GM21526 (cell line): Measurements from ENCODE around the gene PKNOX1.
"Not testable (repeated sequence)": the region's sequence is repeated elsewhere in the genome, so short reads cannot be mapped to it uniquely, and the experiment has no call there.

ENCODE experiments used
- ATAC-seq: cut with Tn5 transposase; IDR thresholded peaks from one replicate; pipeline ENCODE4 v1.9.1; 2021; ENCODE audit warnings: moderate library complexity; ENCODE audit not compliant: unreplicated experiment, low FRiP score

PKNOX1 gene

DNA sequence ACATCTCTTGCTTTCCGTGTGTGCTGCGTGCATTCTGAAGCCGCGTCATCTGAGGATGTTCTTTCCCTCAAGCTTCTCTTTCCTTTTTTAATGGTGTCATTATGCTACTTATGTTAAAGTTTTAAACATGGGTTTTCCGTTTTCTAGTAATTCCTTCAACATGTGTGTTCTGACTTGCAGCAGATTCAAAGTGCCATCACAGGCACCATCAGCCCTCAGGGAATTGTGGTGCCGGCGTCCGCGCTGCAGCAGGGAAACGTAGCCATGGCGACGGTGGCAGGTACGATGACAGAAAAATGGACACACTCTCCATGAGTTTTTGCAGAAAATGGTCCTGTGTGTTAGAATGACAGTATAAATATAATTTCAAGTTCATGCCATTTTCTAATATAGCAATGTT, 42.4 kb downstream of the PKNOX1 start:
- ATAC-seq = no peak

GRCh38 chr21:43018519-43018918, 44.2 kb downstream of the PKNOX1 start:
- ATAC-seq = no peak

- no peak for ATAC-seq
Measured at GRCh38 chr21:43020177-43020576, 45.8 kb downstream of the PKNOX1 start.

GRCh38 chr21:43020771-43021170, 46.4 kb downstream of the PKNOX1 start:
- ATAC-seq = no peak

GRCh38 chr21:43021191-43021590, 46.8 kb downstream of the PKNOX1 start:
- no peak for ATAC-seq

- ATAC-seq = no peak
Measured at GRCh38 chr21:43021756-43022600, 47.6 kb downstream of the PKNOX1 start.

GRCh38 chr21:43023175-43023574, 48.8 kb downstream of the PKNOX1 start:
- ATAC-seq = no peak

DNA sequence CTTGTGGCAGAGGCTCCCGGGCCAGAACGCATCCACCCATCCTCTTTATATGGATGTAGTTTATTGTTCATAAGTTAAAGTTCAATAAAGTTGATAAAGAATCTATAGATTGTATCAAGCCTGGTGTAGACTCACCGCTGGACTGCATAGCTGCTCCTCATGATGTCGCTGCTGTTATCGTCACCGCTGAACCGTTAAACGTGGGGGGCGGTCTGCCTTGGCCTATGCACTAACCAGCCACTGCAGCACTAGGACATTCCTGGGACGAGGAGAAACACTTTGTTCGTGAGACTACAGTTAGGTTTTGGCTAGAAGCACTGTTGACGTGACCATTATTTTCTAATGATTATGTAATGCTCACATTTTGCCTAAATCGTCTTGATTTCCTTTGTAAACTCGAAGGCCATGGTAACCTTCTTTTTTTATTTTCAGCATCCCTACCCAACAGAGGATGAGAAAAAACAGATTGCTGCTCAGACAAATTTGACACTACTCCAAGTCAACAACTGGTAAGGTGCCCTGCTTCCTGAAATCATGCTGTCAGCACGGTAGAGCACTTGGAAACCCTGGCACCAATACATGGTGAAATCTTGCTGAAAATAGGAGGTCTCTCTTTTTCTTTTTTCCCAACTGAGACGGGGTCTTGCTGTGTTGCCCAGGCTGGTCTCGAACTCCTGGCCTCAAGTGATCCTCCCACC, 50.2 kb downstream of the PKNOX1 start:
- ATAC-seq = no peak

GRCh38 chr21:43025636-43026180, 51.3 kb downstream of the PKNOX1 start:
- no peak for ATAC-seq

- no peak for ATAC-seq
Measured at GRCh38 chr21:43027846-43028731, 53.7 kb downstream of the PKNOX1 start.

GRCh38 chr21:43029785-43030184, 55.4 kb downstream of the PKNOX1 start:
- ATAC-seq = no peak

- no peak for ATAC-seq
Measured at GRCh38 chr21:43031121-43031619, 56.8 kb downstream of the PKNOX1 start.

DNA sequence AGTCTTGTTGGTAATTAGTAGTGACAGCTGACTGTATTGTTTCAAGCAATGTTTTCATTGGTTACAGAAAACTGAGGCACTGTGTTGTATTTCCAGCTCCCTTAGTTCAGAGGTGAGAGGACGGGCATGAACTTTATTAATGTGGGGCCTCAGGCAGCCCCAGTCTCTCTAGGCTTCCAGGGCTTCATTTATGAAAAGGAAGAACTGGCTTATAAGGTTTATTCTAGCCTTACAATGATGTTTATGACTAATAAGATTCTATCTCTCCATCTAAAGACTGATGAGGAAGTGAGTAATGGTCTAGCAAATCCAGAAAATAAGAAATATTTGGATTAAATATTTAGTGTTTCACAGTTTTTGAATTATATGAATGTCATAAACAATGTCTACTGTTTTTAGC, 59.7 kb downstream of the PKNOX1 start:
- no peak for ATAC-seq

DNA sequence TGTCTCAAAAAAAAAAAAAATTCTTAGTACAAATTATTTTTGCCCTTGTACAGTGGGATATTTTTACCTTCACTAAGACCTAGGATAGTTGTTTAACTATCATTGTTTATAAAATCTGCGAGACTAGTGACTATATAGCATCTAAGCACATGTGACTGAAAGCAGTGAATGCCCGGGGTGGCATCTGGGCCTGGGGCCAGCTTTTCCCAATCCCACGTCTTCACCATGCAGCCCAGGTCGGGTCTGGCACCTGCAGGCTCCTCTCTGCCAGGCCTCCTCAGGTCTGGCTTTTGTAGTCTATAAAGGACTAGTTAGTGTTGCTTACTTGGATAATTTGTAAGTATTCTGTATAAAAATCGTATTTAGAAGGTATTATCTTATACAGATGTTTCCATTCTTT, 60.5 kb downstream of the PKNOX1 start:
- ATAC-seq = no peak

GRCh38 chr21:43036889-43037288, 62.5 kb downstream of the PKNOX1 start:
- ATAC-seq = not testable (repeated sequence)

DNA sequence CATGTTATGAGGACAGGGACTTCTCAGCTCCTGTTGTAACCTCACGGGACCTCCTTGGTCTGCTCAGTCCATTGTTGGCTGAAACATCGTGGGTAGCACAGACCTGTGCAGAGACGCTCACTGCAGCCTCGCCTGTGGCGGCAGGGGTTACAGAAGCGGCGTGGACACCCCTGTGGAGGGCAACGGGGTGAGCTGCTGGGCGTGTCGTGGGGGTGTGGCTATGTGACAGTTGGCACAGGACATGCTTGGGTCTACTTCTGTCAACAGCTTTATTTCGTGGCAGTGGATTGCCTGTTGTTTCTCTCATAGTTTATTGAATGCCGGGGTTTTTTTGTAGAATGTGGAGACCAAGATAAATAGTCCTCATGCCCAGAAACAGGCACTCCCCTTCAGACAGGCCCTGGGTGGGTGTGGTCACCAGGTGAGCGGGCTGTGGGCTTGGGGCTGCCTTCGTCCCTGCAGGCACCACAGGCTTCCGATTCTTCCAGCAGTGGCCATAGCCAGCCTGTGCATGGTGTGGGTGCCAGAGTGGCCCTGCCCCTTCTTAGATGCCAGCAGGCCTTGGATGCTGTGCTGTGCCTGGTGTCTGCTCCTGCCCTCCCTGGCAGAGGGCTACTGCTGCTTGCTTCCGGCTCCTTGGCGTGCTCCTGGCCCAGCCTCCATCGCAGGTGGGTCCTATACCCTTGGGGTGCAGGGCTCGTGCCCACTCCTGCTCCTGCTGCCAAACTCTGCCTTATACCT, 63.7 kb downstream of the PKNOX1 start:
- ATAC-seq = not testable (repeated sequence)

GRCh38 chr21:43038659-43039044, 64.3 kb downstream of the PKNOX1 start:
- ATAC-seq = not testable (repeated sequence)

DNA sequence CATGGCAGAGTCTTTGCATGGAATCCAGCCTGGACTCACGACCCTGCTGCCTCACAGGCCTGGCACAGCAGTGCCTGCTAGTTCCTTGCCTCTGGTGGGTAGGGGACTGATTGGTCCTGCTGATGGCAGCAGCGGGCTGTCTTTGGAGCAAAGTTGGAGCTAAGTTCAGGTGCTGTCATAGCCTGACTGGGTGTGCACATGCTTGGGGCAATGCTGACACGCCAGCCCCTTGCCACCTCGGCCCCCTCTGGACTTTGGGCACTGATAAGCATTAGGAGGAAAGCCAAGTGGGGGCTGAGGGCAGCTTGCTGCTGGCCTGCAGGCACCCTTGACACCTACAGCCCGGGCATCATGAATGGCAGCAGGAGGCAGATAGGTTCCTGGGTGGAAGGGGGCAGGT, 67.8 kb downstream of the PKNOX1 start:
- not testable (repeated sequence) for ATAC-seq

- ATAC-seq = not testable (repeated sequence)
Measured at GRCh38 chr21:43043291-43043690, 68.9 kb downstream of the PKNOX1 start.

DNA sequence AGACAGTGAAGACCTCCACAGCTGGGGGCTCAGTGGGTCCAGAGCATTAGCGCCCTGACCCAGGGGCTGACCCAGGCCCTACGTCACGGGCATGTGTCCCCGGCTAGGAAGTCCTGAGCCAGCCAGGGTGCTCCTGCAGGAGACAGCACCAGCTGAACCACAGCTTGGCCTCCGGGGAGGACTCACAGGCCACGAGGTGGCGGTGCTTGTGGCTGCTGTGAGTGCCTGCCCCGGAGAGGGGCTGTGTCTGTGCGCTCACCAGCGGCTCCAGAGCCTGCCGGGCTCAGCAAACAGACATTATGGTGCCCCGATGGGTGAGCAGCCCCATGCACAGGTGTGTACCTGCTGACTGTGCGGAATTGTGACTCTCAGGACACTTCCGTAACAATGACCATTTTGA, 70.2 kb downstream of the PKNOX1 start:
- not testable (repeated sequence) for ATAC-seq
